ENCODE results near the gene MEGF10. TPM values are rescaled to one million over a fixed set of nuclear protein-coding genes. Genes with fewer than 3 reads are reported as not detected.

Gene MEGF10
- total and polyA plus RNA-seq, 7 donors = 0.68 to 23.6 (median 2.2) TPM

DNA sequence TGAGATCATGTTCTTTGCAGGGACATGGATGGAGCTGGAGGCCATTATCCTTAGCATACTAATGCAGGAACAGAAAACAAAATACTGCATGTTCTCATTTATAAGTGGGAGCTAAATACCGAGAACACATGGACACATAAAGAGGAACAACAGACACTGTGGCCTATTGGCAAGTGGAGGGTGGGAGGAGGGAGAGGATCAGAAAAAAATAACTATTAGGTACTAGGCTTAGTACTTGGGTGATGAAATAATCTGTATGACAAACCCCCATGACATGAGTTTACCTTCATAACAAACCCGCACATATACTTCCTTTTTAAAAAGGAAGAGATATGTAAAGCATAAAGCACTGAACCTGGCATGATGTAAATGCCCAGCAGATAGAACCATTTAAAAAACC is 99.0 kb downstream of the MEGF10 start:
- no peaks in the 10 kb centered on the region for H3K4me1 ChIP-seq
- DNase-seq (no peak), ATAC-seq (no peak)
- TF ChIP-seq, protein P1, sequence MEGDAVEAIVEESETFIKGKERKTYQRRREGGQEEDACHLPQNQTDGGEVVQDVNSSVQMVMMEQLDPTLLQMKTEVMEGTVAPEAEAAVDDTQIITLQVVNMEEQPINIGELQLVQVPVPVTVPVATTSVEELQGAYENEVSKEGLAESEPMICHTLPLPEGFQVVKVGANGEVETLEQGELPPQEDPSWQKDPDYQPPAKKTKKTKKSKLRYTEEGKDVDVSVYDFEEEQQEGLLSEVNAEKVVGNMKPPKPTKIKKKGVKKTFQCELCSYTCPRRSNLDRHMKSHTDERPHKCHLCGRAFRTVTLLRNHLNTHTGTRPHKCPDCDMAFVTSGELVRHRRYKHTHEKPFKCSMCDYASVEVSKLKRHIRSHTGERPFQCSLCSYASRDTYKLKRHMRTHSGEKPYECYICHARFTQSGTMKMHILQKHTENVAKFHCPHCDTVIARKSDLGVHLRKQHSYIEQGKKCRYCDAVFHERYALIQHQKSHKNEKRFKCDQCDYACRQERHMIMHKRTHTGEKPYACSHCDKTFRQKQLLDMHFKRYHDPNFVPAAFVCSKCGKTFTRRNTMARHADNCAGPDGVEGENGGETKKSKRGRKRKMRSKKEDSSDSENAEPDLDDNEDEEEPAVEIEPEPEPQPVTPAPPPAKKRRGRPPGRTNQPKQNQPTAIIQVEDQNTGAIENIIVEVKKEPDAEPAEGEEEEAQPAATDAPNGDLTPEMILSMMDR (IDR thresholded peaks at IDR 0.05) = no peak
- WGBS, 3 donors = 82 to 93% (median 90%) methylated on average over 2 of the region's 2 CpGs
- intact Hi-C loops (cut with DNase I) = no loop called here
- H3K27me3 ChIP-seq (ENCODE audit: insufficient read depth in 3 of 3, low read length in 2 of 3) = no peaks in the 10 kb centered on the region
- no peak overlapping the region for H3K4me3 ChIP-seq
- H3K27ac ChIP-seq = no peak overlapping the region
- no peaks in the 10 kb centered on the region for H3K9me3 ChIP-seq
- H3K36me3 ChIP-seq (ENCODE audit: insufficient read depth in 1 of 2, low read depth in 1 of 2) = no peaks in the 10 kb centered on the region

DNA sequence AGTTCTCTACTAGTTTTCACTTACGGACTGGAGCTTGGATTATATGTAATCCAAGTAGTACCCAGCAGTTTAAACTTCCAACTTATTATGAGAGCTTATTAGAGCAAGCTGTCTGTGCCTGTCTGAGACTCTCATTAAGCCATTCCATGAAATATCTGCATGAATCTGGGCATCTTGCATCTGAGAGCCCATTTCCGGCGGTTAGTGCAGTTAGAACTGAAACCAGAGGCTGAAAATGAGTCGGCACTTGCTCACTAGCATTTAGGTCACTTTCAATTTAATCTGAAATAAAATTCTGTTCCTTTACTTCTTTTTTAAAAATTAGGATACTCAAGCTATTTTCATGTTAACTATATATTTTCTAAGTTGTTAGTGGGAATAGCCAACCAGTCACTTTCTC is 102.2 kb downstream of the MEGF10 start:
- intact Hi-C loops (cut with DNase I) = no loop called here

DNA sequence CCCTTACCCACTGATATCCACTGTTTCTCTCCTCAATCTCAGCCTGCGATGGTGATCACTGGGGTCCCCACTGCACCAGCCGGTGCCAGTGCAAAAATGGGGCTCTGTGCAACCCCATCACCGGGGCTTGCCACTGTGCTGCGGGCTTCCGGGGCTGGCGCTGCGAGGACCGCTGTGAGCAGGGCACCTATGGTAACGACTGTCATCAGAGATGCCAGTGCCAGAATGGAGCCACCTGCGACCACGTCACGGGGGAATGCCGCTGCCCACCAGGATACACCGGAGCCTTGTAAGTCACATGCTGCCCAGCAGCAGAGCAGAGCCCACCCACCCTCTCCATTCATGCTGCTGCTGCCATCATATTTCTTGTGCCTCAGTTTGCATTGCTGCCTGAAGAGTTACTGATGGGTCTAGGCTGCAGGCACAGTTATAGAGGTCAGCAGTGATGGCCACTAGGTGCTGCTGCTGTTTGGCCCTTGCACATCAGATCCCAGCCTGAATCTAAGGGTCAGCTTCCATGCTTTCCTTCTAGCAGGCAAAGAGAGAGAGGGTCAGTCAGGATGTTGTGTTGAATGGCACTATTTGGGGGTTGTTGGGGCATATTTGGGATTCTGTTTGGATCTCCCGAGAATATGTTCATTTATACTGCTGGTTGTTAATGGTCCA is 106.0 kb downstream of the MEGF10 start:
- H3K27me3 ChIP-seq (ENCODE audit: insufficient read depth in 3 of 3, low read length in 2 of 3) = no peaks in the 10 kb centered on the region
- H3K4me3 ChIP-seq = no peak overlapping the region
- H3K27ac ChIP-seq = no peak overlapping the region
- WGBS, 3 donors = 95 to 98% (median 97%) methylated on average over 15 of the region's 15 CpGs
- intact Hi-C loops (cut with DNase I) = no loop called here
- ATAC-seq = no peak
- TF ChIP-seq, protein P1 (IDR thresholded peaks at IDR 0.05) = no peak
- no peaks in the 10 kb centered on the region for H3K9me3 ChIP-seq
- H3K36me3 ChIP-seq (ENCODE audit: insufficient read depth in 1 of 2, low read depth in 1 of 2) = no peaks in the 10 kb centered on the region
- no peak for DNase-seq
- H3K4me1 ChIP-seq = no peaks in the 10 kb centered on the region

More for the DNA sequence above, 102.2 kb downstream of the MEGF10 start:
- Histone ChIP-seq H3K27ac (no peak overlapping the region), H3K27me3 (ENCODE audit: insufficient read depth in 3 of 3, low read length in 2 of 3) (no peaks in the 10 kb centered on the region), H3K4me3 (no peak overlapping the region), H3K9me3 (no peaks in the 10 kb centered on the region), H3K36me3 (ENCODE audit: insufficient read depth in 1 of 2, low read depth in 1 of 2) (no peaks in the 10 kb centered on the region), H3K4me1 (no peaks in the 10 kb centered on the region)
- TF ChIP-seq, protein P1 (IDR thresholded peaks at IDR 0.05) = no peak
- ATAC-seq = no peak
- no peak for DNase-seq
- WGBS, 3 donors = 72 to 95% (median 73%) methylated on average over 4 of the region's 4 CpGs

DNA sequence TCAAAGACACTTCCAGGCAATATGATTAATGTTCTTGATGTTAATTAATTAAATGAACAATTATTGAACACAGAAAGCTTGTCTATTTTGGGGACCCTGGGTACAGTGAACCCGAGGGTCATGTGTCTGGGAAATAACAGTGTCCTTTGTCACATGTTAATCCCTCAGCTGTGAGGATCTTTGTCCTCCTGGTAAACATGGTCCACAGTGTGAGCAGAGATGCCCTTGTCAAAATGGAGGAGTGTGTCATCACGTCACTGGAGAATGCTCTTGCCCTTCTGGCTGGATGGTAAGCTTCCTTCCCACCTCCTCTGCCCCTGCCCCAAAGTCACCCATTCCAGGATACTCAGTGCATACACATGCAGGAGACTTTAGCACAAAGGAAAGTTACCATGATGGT is 107.9 kb downstream of the MEGF10 start:
- no peaks in the 10 kb centered on the region for H3K36me3 ChIP-seq (ENCODE audit: insufficient read depth in 1 of 2, low read depth in 1 of 2)
- H3K4me3 ChIP-seq = no peak overlapping the region
- H3K27me3 ChIP-seq (ENCODE audit: insufficient read depth in 3 of 3, low read length in 2 of 3) = no peaks in the 10 kb centered on the region
- no peaks in the 10 kb centered on the region for H3K9me3 ChIP-seq
- intact Hi-C loops (cut with DNase I) = no loop called here
- ATAC-seq = no peak
- 49 to 74% (median 51%) methylated on average over 2 of the region's 2 CpGs for WGBS, 3 donors
- H3K27ac ChIP-seq = no peak overlapping the region
- no peak for DNase-seq
- TF ChIP-seq, protein P1 (IDR thresholded peaks at IDR 0.05) = no peak
- no peaks in the 10 kb centered on the region for H3K4me1 ChIP-seq

DNA sequence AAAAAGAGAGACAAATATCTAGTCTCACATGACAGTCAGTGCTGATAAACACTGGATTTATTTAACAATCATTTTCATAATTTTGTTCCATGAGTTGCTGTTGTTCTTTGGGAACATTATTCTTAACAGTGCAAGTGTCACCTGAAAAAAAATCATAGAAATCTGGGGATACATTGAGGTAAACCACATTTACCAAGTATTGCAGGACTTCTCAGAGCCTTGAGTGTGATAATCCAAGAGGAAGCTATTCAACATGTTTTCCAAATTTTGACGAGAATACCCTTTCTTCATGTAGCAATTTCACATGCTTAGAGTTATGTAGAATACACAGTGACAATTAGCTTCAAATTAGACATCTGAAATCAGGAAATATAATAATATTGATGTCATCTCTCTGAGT is 108.5 kb downstream of the MEGF10 start:
- Histone ChIP-seq H3K4me3 (no peak overlapping the region), H3K9me3 (no peaks in the 10 kb centered on the region), H3K27ac (no peak overlapping the region), H3K36me3 (ENCODE audit: insufficient read depth in 1 of 2, low read depth in 1 of 2) (no peaks in the 10 kb centered on the region), H3K4me1 (no peaks in the 10 kb centered on the region), H3K27me3 (ENCODE audit: insufficient read depth in 3 of 3, low read length in 2 of 3) (no peaks in the 10 kb centered on the region)
- TF ChIP-seq, protein P1 (IDR thresholded peaks at IDR 0.05) = no peak
- WGBS, 3 donors = 83 to 94% (median 91%) methylated on average over 1 of the region's 1 CpG
- ATAC-seq (no peak), DNase-seq (no peak)
- intact Hi-C loops (cut with DNase I) = no loop called here

Data from psoas muscle (tissue), 8 donors.